KG1 (cell line): ENCODE results near the gene RUNX1.

Experiments
- DNase-seq: peaks from one replicate; lab custom pipeline; 2025; lab: John Stamatoyannopoulos, UW

RUNX1 gene

DNA sequence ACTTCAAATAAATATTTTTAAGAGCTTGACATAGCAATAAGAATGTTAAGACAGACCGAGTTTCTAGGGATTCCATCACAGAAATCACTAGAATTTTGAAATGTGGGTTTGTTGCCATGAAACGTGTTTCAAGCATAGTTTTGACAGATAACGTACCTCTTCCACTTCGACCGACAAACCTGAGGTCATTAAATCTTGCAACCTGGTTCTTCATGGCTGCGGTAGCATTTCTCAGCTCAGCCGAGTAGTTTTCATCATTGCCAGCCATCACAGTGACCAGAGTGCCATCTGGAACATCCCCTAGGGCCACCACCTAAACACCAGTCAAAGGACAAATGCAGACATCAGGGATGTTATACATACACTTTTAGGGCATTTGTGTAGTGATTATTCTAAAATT, 168.7 kb downstream of the RUNX1 start:
- DNase-seq: no peak

DNA sequence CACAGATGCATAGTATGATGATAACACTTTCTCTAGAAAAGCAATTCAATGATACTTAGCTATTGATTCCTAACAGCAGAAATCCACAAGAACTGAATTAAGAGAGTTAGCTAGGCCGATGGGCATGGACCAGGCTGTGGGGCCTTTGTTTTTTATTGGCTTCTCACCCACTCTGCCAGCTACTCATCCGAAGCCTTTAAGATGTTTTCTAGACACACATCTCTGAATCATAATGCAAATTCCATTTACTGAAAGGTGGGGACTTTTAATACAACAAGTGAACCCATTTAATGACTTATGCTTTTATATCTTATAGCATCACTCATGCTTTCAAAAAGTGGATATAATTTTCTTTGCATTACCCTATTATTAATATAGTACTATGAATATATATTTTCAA, 170.2 kb downstream of the RUNX1 start:
- no peak for DNase-seq

DNA sequence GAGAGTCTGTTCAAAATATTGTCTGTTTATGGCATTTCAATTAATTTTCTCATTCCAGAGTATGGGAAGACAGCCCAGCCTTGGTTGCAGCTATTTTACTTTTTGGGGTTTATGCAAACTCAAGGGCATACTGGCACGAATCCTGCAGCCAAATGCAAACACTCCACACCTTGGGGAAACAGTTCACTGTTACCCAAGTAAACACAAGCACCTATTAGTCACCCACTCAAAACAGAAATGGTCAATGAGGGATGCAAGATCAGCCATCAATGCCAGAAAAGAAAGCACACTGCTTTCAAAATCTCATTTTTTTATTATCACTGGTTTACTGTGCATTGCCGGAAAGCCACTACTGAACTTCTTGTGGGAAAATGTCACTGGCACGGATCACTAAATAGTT, 170.6 kb downstream of the RUNX1 start:
- DNase-seq: no peak

DNA sequence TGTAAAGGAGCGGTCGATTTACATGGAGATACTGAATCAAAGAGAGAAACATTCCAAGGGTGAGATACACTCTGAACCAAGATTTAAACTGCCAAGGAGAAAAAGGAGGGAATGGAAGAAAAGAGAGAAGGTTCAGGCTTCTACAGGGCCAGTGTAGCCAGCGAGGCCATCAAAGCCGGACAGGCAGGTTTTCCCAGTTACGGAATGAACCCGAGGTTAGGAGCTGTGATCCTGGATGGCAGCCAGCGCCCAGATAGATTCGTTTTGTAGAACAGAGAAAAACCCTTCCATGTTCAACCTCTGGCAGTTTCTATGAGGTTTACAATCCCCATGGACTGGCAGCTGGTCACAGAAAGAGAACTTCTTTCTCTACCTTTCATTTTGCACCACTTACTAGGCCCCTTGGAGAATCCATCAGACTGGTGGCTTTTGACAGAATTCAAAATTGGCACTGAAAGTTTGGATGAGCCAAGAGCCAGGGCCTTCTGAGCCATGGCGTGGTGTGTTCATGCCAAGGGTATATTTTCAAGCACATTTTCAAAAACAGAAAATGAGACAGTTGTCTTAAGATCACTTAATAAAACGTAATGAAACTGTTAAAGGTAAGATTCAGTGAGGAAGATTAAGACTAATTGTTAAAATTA, 171.5 kb downstream of the RUNX1 start:
- DNase-seq: no peak

DNA sequence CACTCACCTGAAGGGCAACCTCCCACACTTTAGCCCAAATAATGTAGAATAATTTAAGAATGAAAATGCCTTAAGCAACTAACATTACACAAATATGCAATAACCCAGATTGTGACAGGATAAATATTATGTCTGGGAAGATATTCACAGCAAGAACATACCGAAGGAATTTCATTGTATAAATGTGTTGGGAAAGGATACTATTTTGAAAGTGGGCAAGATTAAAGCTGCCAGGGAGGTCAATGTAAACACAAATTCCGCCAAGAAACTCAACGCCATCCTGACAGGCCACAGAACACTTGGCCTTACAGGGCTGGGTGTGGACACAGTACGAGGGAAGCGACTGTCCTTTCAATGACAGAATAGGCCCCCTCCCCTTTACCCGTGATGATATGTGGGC, 173.3 kb downstream of the RUNX1 start:
- DNase-seq: no peak

DNA sequence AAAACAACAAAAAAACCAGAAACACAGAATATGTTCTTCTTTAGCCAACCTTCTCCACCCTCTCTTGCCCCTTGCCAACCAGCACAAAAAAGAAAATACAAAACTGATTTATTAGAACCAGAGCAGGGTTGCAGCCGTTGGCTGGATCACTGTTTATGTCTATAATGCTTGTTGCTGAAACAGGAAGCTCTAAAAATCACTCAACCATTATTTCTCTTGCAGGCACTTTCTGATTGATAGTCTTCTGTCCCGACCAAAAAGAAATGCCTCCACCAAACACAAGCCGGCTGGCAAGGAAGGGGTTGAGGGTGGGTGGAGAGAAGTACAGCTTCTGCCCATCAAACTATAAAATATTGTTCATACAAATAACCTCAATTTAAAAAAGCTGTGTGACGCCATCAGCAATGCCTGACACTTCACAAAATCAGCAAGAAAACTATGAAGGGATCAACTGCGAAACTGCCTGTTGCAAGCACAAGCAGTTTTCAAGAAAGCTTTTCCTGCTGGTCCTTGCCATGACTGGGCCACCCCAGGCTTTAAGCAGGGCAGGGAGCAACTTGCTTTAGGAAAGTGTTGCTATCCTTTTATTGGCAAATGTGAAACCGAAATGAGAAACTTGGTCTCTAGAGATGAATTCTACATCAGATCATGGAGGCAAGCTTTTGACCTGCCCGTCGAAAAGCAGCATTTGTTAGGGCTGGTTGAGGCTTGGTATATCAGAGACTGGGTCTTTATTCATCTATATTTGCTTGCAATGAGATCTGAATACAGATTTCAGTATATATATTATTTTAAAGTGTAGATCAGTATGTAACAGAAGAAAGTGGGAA, 174.2 kb downstream of the RUNX1 start:
- DNase-seq: no peak

DNA sequence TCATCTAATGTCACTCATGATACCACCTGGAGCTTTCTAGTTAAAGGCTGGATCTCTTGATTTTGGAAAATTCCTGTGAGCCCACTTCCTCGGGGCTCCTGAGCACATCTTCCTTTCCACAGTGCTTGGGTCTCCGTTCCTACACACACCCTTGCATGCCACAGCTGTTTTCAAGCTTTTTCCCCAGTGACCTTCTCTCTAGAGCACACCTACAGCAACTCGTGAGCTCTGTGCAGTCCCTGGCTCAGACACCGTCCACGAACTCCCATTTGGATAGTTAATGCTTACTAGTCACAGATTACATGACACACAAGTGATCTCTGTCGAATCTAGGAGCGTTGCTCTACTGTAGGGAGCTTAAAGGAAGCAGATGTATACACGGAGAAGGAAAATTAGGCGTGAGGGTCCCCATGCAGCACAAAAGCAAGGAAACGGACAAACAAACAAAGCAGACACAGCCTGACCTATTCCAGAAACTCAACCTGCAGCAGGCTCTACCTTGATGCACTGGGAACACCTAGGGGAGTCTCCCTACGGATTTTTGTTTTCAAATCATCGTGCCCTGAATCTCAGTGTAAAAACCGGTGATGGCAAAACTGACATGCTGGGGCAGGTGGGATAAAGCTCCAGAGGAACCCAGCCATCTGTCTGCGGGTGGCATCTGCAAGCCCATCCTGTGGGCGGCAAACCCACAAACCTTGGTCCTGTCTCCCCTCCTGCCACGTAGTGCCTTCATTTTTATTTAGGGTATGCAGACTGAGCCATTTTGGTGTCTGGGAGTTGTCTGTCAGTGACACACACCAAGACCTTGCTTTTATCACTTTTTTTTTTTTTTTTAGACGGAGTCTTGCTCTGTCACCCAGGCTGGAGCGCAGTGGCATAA, 177.8 kb downstream of the RUNX1 start:
- DNase-seq: no peak

DNA sequence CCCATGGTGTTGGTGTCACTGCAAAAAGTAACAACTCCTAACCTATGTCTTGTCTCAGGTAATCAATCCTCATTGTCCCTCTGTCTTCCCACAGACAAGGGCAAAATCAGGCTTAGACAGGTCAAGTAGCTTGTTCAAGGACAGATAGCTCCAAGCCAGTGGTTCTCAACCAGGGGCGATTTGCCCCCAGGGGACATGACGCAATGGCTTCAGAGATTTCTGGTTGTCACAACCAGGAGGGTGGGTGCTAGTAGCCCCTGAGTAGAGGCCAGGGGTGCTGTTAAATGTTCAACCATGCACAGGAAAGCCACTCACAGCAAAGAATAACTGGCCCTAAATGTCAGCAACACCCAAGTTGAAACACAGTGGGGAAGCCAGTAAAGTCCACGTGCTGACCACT, 178.9 kb downstream of the RUNX1 start:
- no peak for DNase-seq

DNA sequence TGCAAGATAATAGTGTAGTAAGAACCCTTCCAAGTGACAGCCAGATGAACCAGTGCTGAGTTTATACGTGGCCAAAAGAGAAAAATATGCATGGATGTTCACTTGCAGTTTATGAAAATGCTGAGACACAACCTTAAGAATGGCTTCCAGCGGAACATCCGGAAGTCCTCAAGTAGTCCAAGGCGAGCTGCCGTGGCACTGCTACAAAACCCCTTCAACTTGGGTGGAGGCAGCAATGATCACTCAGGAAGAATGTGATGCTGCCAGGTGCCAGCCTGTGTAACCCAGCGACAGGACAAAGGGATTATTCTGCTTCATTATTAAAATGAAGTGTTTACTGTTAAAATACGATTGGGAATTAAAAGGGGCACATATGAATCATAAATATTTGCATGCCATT, 179.6 kb downstream of the RUNX1 start:
- no peak for DNase-seq

DNA sequence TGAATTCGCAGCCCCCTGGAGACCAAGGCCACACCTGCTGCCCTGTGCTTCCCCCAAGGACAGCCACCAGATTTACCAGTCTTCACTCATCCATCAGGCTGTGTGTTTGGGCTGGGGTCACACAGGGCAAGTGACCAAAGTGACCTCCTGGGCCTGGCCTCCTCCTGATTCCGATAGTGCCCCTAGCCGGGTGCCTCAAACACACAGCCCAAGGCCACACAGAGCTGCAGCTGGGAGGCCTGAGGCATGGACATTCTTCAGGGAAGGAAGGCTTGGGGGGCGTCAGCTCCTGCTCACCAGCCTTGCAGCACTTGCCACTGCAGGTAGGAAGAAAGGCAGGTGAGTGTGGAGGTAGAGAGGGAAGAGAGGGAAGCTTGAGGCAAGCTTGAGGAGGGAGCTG, 181.3 kb downstream of the RUNX1 start:
- DNase-seq: no peak

DNA sequence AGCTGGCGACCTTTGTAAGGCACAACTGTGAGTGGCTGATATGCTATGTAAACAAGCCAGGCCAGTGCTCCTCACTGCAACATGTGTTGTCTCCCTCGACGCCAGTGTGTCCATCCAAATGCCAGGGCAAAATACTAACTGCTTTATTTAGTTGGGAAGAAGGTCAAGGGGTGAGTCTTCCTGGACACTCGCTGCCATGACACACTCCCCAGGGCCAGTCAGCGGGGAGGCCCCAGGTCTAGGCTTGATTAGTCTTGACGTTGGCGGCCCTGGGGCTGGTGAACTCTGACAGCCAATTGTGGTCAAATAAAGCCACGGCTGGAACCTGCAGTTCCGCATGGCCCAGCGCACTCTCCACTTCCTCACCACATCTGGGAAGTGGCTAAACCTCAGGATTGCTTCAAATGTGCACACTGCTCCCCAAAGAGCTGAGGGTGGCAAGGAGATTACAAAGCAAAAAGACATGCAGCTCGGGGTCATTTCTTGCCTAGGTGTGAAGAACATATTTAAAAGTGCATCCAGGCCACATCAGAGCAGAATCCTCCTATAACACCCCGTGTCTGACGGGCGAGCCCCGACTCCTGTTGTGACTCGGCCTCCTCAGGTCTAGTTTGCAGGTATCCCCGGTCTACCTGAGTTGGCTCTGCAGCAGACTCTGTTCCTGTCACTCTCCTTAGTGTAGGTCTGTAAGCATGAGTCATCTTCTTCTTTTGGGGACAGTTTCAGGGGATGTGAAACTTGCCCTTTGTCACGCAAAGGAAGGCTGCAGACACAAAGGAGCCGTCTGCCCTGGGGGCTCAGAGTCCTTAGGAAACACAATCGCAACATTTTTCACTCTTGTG, 183.5 kb downstream of the RUNX1 start:
- no peak for DNase-seq

DNA sequence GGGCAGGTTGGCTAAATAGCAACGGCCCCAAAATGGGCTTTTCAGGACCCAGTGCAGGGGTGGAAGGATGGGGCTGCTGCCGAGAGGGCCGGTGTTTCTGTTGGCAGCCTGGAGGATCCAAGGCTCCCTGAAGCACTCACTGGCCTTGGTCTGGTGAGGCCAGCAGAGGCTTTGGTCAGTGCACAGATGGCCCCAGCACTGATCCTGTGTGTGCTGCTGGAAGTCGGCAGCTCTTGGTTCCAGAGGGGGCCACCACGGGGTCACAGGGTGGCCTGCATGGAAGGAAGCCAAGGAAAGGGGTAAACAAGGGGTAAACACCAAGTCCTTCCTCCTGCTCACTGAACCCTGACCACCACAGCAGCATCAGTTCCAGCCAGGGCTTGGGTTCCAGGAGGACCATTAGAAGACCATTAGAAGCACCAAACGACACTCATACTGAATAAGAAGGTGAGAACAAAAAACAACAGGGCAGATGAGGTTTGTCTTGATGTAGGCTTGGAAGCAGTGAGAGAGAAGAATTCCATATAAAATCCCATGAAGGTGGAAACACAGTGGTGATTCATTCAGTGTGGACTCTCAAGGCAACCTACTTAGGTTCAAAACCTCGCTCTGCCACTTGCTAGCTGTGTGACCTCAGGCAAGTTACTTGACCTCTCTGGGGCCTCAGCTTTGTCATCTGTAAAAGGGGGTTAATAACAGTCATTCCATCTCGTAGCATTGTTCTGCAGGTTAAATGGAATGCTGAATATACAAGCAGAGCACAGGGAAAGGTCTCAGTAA, 184.5 kb downstream of the RUNX1 start:
- DNase-seq: no peak

DNA sequence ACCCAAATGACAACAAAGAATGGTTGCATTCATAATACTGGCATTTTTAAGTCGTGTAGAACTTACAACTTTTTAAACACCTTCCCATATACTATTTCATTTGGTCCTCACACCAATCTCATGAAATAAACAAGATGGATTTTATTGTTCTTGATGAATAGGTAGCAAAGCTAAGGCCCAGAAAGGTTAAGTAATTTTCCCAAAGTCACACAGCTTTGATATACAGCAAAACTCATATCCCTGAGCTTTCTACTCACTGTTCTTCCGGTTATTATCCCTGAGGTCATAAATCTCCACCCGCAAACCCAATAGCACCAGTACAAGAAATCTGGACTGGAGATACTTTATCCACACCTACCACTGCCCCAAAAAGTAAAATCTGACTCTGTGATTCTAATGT, 186.2 kb downstream of the RUNX1 start:
- no peak for DNase-seq

DNA sequence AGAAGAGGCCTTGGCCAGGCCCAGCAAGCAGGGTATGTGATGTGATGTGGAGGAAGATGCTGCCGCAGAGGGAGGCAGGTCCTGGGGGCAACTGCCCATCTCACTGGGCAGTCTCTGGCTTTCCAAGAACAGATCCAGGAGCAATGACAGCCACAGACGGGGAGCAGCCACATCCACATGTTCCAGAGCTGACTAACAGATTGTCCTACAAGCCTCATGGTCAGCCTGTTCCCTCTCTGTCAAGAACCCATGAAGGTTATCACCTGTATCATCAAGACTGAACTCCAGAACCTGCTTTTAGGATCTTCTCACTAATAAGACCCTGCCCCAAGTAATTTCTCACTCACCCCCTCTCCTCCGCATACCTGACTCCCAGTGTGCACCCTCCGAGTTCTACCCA, 187.8 kb downstream of the RUNX1 start:
- no peak for DNase-seq

DNA sequence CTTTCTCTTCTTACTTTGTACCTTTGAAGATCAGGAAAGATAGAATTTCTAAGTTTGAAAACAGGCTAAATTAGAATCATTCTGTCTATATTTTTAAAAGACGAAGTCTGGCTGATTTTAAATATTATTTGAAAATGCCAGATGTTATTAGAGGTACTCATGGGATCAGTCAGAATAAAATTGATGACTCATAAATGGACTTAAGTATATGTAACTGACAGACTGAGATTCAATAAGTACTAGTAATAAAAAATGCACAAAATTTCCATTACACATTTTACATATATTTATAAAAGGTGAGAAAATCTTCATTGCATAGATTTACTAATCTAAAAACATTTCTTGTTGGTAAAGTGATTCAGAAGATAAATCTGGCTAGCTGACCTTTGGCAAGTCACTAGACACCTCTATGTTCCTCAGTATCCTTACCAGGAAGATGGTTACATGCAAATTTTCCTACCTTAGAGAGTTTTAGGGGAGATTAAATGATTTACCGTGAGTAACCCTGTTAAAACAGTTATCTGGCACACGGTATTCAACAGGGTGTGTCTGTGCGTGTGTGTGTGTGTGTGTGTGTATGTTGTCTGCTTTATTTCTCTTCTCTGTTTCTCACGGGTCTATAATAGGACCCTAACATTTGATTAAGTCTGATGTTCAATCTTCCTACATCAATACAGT, 189.0 kb downstream of the RUNX1 start:
- no peak for DNase-seq

DNA sequence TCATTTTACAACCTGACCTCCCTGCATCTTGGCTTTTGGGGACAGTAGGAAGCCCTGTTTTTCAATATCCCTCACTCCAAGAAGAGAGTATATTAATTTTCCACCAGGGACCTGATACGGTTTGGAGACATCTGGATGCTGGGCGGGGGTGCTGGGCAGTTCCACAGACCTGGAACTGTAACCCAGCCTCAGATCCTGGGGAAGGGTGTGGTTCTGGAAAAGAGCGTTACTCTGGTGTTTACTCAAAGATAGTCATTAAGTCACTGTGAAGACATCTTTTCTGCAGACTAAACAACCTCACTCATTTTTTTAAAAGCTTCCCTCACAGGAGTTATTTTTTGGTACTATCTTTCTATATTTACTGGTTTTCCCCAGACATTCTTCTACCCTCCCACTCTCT, 190.5 kb downstream of the RUNX1 start:
- no peak for DNase-seq

DNA sequence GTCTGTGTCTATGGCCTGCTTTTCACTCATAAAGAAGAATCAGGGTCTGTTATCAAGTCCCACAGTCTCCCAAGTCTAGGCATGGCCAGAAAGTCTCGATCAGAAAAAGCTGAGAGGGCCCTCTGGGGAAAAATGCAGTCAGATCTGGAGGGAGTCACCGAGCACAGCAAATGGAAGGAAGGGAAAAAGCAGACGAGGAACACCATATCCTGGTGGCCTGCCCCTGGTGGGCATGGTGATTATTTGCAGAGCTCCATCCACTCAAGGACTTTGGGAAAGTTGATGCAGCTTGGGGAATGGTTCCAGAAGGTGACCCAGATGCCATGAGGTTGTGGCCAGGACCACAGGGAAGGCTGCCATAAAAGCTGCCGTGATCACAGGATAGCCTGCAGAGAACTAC, 191.2 kb downstream of the RUNX1 start:
- no peak for DNase-seq

DNA sequence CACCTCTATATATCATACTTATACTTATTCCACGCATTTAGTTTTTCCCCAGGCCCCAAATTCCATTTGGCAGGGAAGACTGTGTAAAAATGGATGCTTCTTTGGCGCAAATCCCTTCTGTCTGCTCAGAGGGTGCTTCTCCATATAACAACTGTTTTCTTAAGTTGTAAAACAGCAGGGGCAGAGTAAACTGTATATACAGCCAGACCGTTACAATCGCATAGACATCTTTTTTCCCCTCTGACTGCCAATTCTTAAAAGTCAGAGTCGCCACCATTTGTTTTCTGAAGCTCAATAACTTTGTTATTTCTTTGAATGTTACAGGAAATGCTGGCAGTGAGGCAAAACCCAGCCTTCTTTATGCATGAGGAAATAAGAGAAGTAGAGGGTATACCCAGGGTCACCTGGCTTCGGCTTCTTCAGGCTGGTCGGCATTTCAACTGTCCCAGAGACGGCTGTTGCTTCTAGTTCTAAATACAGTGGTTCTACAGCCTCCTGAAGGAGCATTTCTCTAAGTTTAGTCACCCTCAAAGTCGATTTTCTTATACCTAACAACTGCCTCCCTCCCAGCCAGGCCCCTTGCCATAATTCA, 191.9 kb downstream of the RUNX1 start:
- no peak for DNase-seq

DNA sequence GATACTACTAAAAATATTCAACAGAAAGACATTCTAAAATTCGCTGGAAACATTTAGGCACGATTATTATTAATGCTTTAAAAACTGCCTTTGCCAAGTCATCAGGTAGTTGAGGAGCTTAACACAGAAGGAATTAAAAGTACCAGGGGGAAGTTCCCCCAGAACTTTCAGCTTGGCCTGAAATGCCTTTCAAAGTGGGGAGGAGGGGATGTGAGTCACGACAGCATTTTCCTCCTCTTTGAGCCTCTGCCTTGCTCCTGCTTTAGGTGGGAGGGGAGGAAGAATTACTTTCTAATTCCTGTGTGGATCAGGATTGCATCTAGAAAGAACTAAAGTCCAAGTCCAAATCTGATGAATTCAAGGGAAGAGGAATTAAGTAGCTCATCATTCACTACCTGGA, 196.7 kb downstream of the RUNX1 start:
- no peak for DNase-seq

DNA sequence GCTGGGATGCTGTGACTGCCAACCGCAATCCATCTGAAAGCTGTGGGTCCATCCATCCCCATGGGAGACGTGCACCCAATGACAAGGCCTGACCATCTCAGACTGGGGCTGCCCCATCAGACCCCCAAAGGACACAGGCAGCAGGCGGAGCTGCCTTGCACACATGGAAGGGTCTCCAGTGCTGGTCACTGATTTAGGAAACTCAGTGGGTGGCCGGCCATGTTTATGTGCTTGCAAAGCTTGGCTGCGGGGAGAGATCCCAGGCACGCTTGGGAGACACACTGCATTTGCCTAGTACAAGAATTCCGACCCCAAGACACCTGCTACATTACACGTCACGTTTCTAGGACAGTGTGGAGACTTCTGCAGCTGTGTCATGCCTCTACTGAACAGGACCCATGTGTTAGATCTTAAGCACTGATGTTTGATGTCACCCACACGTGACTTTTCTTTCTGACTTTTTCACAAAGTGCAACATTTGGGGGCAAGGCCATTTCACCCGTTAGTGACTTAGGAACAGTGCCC, 198.9 kb downstream of the RUNX1 start:
- no peak for DNase-seq
